Esophagus muscularis mucosa (tissue), 3 donors: ENCODE results near the gene PCDH10.

Experiments
- CTCF ChIP-seq, 3 experiments: fragments of 200-600 bp in 2 of 3; fragments of 450-650 bp in 1 of 3; sonication (generic) in 2 of 3; IDR thresholded peaks; one replicate each; pipeline ENCODE4 v1.5.1; 2017 to 2019; ENCODE audit warnings: antibody characterized with exemption in 3 of 3, mild to moderate bottlenecking in 2 of 3, moderate library complexity in 1 of 3
- POLR2A ChIP-seq: fragments of 450-650 bp; IDR thresholded peaks from one replicate; pipeline ENCODE4 v1.6.1; 2017; ENCODE audit warnings: antibody characterized with exemption, moderate library complexity, mild to moderate bottlenecking, low read depth
- POLR2AphosphoS5 ChIP-seq, 2 donors: sonication (generic); formaldehyde crosslinking; IDR thresholded peaks; one replicate each; pipeline ENCODE4 v1.6.1; 2017; ENCODE audit warnings: antibody characterized with exemption in 2 of 2

DNA sequence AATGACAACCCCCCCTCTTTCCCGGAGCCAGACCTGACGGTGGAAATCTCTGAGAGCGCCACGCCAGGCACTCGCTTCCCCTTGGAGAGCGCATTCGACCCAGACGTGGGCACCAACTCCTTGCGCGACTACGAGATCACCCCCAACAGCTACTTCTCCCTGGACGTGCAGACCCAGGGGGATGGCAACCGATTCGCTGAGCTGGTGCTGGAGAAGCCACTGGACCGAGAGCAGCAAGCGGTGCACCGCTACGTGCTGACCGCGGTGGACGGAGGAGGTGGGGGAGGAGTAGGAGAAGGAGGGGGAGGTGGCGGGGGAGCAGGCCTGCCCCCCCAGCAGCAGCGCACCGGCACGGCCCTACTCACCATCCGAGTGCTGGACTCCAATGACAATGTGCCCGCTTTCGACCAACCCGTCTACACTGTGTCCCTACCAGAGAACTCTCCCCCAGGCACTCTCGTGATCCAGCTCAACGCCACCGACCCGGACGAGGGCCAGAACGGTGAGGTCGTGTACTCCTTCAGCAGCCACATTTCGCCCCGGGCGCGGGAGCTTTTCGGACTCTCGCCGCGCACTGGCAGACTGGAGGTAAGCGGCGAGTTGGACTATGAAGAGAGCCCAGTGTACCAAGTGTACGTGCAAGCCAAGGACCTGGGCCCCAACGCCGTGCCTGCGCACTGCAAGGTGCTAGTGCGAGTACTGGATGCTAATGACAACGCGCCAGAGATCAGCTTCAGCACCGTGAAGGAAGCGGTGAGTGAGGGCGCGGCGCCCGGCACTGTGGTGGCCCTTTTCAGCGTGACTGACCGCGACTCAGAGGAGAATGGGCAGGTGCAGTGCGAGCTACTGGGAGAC is 1.6 kb downstream of the PCDH10 start:
- TF ChIP-seq CTCF (IDR thresholded peaks at IDR 0.05) (no peak), POLR2A (no peak), POLR2AphosphoS5 (IDR thresholded peaks at IDR 0.05) (no peak)
